Astrocyte of the spinal cord (primary cell): Measurements from ENCODE around the gene SLC2A13.

Experiments used
- DNase-seq: peaks from one replicate; pipeline ENCODE4 v3.0.0; 2011; ENCODE audit warnings: low read depth, low spot score
- H3K4me3 ChIP-seq: 2 replicates; pipeline ENCODE4 v1.5.1; 2011; ENCODE audit warnings: low read depth, mild to moderate bottlenecking, low read length, moderate library complexity
- in situ Hi-C: cut with HindIII; loops from 2 replicates; pipeline ENCODE4 v1.10.0; 2017; ENCODE audit warnings: low sequenced_read_pairs
- TF ChIP-seq, protein P1 (sequence below): IDR thresholded peaks from 2 replicates; pipeline ENCODE4 v1.5.1; 2012; ENCODE audit warnings: low read depth, mild to moderate bottlenecking, low read length, inconsistent platforms

The SLC2A13 gene

DNA sequence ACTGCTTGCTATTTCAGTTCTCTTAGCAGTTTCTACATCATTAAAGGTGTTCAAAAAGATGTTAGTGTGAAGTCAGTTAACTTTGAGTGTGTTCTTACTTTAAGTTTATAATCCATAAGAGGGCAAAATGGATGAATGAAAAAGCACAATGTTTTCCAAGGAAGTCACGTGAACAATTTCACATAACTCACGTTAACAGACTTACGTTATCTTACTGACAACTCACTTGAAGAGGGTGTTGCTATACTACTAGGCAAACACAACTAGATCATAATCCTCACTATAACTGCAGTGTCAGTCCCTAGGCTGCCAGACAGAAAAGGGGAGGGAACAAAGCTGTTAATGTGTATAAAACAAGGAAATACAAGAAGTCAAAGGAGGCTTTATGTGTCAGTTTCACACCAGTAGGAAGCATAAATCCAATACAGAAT, 6.4 kb downstream of the SLC2A13 start:
- no peak overlapping the region for H3K4me3 ChIP-seq
- in situ Hi-C loops = no loop called here
- TF ChIP-seq, protein P1, sequence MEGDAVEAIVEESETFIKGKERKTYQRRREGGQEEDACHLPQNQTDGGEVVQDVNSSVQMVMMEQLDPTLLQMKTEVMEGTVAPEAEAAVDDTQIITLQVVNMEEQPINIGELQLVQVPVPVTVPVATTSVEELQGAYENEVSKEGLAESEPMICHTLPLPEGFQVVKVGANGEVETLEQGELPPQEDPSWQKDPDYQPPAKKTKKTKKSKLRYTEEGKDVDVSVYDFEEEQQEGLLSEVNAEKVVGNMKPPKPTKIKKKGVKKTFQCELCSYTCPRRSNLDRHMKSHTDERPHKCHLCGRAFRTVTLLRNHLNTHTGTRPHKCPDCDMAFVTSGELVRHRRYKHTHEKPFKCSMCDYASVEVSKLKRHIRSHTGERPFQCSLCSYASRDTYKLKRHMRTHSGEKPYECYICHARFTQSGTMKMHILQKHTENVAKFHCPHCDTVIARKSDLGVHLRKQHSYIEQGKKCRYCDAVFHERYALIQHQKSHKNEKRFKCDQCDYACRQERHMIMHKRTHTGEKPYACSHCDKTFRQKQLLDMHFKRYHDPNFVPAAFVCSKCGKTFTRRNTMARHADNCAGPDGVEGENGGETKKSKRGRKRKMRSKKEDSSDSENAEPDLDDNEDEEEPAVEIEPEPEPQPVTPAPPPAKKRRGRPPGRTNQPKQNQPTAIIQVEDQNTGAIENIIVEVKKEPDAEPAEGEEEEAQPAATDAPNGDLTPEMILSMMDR = no peak
- no peak for DNase-seq

DNA sequence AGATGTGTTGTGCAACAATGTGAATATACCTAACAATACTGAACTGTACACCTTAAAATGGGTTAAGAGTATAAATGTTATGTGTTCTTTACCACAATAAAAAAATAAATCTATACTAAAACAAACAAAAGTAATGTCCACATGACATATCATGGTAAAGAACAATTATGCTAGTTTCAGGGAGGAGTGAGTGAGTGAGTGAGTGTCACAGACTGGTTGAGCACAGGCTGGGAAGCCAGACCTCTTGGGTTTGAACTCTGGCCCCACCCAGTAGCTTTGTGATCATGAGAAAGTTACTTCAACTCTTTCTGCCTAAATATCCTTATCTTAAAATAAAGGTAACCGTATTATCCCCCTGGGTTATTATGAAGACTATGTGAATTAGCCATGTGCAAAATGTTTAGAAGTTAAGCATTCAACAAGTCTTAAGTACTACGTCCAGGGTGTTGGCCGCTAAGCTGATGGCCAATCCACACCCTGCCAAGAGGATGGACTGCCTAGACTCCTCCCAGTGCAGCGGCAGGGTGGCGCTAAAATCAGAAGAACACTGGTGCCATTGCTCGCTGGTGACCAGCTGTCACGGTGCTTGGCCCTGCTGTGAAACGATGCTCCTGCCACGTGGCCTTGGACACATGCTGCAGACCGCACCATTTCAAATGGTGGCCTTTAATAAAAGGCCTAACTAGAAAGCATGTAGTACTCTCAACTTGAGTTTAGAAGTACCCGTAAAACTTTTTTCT, 7.3 kb downstream of the SLC2A13 start:
- H3K4me3 ChIP-seq = no peak overlapping the region
- in situ Hi-C loops = no loop called here
- TF ChIP-seq, protein P1 = no peak
- DNase-seq = no peak

DNA sequence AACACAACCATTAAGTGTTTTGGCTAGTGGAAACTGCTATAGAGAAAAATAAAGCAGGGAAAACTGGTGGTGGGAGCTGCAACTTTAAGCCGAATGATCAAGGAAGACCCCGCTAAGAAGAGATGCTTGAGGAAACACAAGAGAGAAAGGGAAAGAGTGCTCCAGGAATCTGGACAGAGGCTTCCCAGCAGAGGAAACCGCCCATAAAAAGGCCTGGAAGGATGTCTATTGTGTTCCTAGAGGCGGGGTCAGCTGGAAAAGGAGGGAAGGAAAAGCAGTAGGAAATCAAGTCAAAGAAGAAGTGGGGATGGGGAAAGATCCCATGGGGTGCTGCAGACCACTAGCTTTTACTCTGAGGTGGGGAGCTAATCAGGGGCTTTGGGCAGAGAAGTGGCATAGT, 12.4 kb downstream of the SLC2A13 start:
- in situ Hi-C loops = no loop called here
- DNase-seq = no peak
- TF ChIP-seq, protein P1 = no peak
- no peak overlapping the region for H3K4me3 ChIP-seq

DNA sequence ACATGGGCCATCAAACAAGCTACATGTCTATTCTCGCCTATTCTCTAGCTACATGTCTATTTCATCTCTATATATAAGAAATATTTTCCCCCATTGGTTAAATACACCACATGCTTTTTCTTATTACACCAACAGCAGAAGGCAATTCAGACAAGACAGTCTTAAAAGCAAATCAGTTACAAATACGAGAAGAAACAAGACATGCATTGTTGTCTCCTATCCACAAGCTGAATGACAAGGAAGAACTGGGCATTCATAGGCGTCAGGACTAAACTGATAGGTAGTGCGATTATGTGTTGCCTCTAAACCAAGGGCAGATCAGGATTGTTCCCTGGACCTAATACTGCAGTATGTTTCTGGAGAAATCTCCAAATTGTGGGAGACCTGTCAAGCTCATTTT, 19.4 kb downstream of the SLC2A13 start:
- DNase-seq = no peak
- H3K4me3 ChIP-seq = no peak overlapping the region
- TF ChIP-seq, protein P1 = no peak
- in situ Hi-C loops = no loop called here

DNA sequence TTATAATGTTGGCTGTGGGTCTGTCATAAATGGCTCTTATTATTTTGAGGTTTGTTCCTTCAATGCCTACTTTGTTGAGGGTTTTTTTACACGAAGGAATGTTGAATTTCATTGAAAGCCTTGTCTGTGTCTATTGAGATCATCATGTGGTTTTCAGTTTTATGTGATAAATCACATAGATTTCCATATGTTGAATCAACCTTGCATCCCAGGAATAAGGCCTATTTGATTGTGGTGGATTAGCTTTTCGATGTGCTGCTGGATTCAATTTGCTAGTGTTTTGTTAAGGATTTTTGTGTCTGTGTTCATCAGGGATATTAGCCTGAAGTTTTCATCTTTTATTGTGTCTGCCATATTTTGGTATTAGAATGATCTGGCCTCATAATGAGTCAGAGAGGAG, 27.6 kb downstream of the SLC2A13 start:
- in situ Hi-C loops = no loop called here
- no peak overlapping the region for H3K4me3 ChIP-seq
- TF ChIP-seq, protein P1 = no peak
- DNase-seq = no peak

DNA sequence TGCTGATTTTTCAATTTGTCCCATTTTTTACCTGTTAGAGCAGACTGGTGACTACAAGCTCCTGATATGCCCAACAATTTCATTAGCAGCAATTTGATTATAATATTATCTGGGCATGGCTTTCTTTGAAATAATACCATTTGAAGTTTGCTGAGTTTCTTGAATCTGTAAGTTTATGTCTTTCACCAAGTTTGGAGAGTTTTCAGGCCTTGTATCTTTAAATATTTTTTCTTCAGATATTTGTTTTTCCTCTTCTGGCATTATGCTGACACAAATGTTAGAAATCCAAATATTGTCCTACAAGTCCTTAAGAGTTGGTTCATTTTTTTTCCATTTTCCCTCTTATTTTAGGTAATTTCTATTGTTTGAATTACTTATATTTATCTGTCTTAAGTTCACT, 30.4 kb downstream of the SLC2A13 start:
- TF ChIP-seq, protein P1 = no peak
- no peak overlapping the region for H3K4me3 ChIP-seq
- DNase-seq = no peak
- in situ Hi-C loops = no loop called here
